A673 (cell line): ENCODE results near the gene MTTP. TPM values are rescaled to one million over a fixed set of nuclear protein-coding genes. Genes with fewer than 3 reads are reported as not detected.

Experiments used
- BruUV-seq: library from RNA; stranded (reverse); fragments of 400-500 nt; replicated peaks from 2 replicates; lab custom pipeline; 2021; lab: Mats Ljungman, UMichigan
- CTCF ChIA-PET: fragments of 300-600 bp; sonication (Branson Sonifier 250); formaldehyde crosslinking; loops from one replicate; lab custom pipeline; 2022; ENCODE audit warnings: antibody characterized with exemption; lab: Charles Lee
- POLR2A ChIA-PET: fragments of 300-600 bp; sonication (Branson Sonifier 250); formaldehyde crosslinking; loops from one replicate; lab custom pipeline; 2022; ENCODE audit warnings: antibody characterized with exemption; ENCODE audit not compliant: low non-redundant PET; lab: Charles Lee
- DNase-seq: peaks from one replicate; pipeline ENCODE4 v3.0.0-alpha.2; 2015; ENCODE audit warnings: low spot score
- H3K27ac ChIP-seq: fragments of 200-600 bp; sonication (generic); 2 replicates; pipeline ENCODE4 v1.5.1; 2016; ENCODE audit warnings: mixed run types, low read depth, mild to moderate bottlenecking, mixed read lengths, antibody characterized with exemption, low read length; ENCODE audit not compliant: poor library complexity, severe bottlenecking
- H3K27me3 ChIP-seq: fragments of 200-600 bp; sonication (generic); replicated peaks from 2 replicates; pipeline ENCODE4 v1.6.1; 2017; ENCODE audit warnings: mixed run types, low read depth, mild to moderate bottlenecking, mixed read lengths, antibody characterized with exemption, low read length; ENCODE audit not compliant: insufficient read depth, poor library complexity
- H3K36me3 ChIP-seq: fragments of 200-600 bp; sonication (generic); 2 replicates; pipeline ENCODE4 v1.6.1; 2016; ENCODE audit warnings: mixed run types, mild to moderate bottlenecking, mixed read lengths, antibody characterized with exemption, low read length; ENCODE audit not compliant: insufficient read depth, poor library complexity, severe bottlenecking
- H3K4me1 ChIP-seq: fragments of 200-600 bp; sonication (generic); 2 replicates; pipeline ENCODE4 v1.6.1; 2017; ENCODE audit warnings: mixed run types, mild to moderate bottlenecking, mixed read lengths, antibody characterized with exemption, low read length; ENCODE audit not compliant: insufficient read depth, poor library complexity, severe bottlenecking
- H3K4me3 ChIP-seq: fragments of 200-600 bp; sonication (generic); 2 replicates; pipeline ENCODE4 v1.5.1; 2016; ENCODE audit warnings: low read depth, mixed run types, mild to moderate bottlenecking, mixed read lengths, low read length; ENCODE audit not compliant: poor library complexity, severe bottlenecking
- H3K9me3 ChIP-seq: fragments of 200-600 bp; sonication (generic); 2 replicates; pipeline ENCODE4 v1.6.1; 2016; ENCODE audit warnings: mixed run types, low read depth, mild to moderate bottlenecking, mixed read lengths, antibody characterized with exemption, low read length; ENCODE audit not compliant: poor library complexity, severe bottlenecking
- CTCF ChIP-seq: fragments of 300-800, 200-600 bp; sonication (generic); conservative IDR thresholded peaks from 2 replicates; pipeline ENCODE4 v1.5.1; 2017; ENCODE audit warnings: low read depth, mild to moderate bottlenecking, antibody characterized with exemption, low read length, moderate library complexity, mixed read lengths
- EZH2 ChIP-seq: fragments of 200-600 bp; sonication (generic); IDR thresholded peaks from 2 replicates; pipeline ENCODE4 v1.6.1; 2017; ENCODE audit warnings: borderline replicate concordance, low read depth, mild to moderate bottlenecking, mixed read lengths, antibody characterized with exemption, low read length; ENCODE audit not compliant: poor library complexity, severe bottlenecking
- intact Hi-C: fragments of 100-400 bp; cut with micrococcal nuclease; formaldehyde crosslinking; loops from one replicate; pipeline ENCODE4 v1.10.0; 2022; ENCODE audit not compliant: unreplicated experiment
- total RNA-seq: library from RNA; stranded (reverse); gene quantifications from 2 replicates; pipeline ENCODE4 v1.2.3, GENCODE V29; 2021

The MTTP gene
- total RNA-seq, 1 experiment from 2014 or later = not detected

GRCh38 chr4:99645638-99646037 is 71.0 kb downstream of the MTTP start:
- intact Hi-C loops = no loop called here
- H3K27ac ChIP-seq = no peak overlapping the region
- TF ChIP-seq EZH2 (no peak), CTCF (no peak)

GRCh38 chr4:99647071-99647470 is 72.4 kb downstream of the MTTP start:
- CTCF ChIA-PET = no interaction called here
- intact Hi-C loops = no loop called here
- Histone ChIP-seq H3K27ac (no peak overlapping the region), H3K27me3 (peaks cover 42% of the 10 kb centered on the region), H3K9me3 (no peaks in the 10 kb centered on the region), H3K4me3 (no peak overlapping the region), H3K36me3 (no peaks in the 10 kb centered on the region), H3K4me1 (no peaks in the 10 kb centered on the region)
- POLR2A ChIA-PET = no interaction called here
- TF ChIP-seq CTCF (no peak), EZH2 (no peak)
- no TSS peak for BruUV-seq
- DNase-seq = no peak

More at GRCh38 chr4:99645638-99646037, 71.0 kb downstream of the MTTP start:
- no peak overlapping the region for H3K4me3 ChIP-seq
- POLR2A ChIA-PET = no interaction called here
- no TSS peak for BruUV-seq
- DNase-seq = no peak
- no peaks in the 10 kb centered on the region for H3K4me1 ChIP-seq
- H3K27me3 ChIP-seq = peaks cover 57% of the 10 kb centered on the region
- CTCF ChIA-PET = no interaction called here
- H3K9me3 ChIP-seq = no peaks in the 10 kb centered on the region
- no peaks in the 10 kb centered on the region for H3K36me3 ChIP-seq

GRCh38 chr4:99648321-99648720 is 73.7 kb downstream of the MTTP start:
- no peaks in the 10 kb centered on the region for H3K4me1 ChIP-seq
- H3K27ac ChIP-seq = no peak overlapping the region
- no peak for DNase-seq
- POLR2A ChIA-PET = no interaction called here
- intact Hi-C loops = no loop called here
- CTCF ChIA-PET = interaction anchor here (0.6 kb wide), 2 partner anchors 8 to 33 kb away, joined by 3 to 4 read pairs; no protein-coding TSS in a partner anchor
- no peaks in the 10 kb centered on the region for H3K9me3 ChIP-seq
- TF ChIP-seq CTCF (no peak), EZH2 (no peak)
- H3K36me3 ChIP-seq = no peaks in the 10 kb centered on the region
- no peak overlapping the region for H3K4me3 ChIP-seq
- H3K27me3 ChIP-seq = peaks cover 30% of the 10 kb centered on the region
- BruUV-seq = no TSS peak
